GM19395 (cell line): ENCODE measurements around the gene ATP2B3.

ENCODE experiments used
- ATAC-seq: cut with Tn5 transposase; IDR thresholded peaks from one replicate; pipeline ENCODE4 v1.9.1; 2021; ENCODE audit warnings: mild to moderate bottlenecking, moderate library complexity; ENCODE audit not compliant: unreplicated experiment

Gene ATP2B3

DNA sequence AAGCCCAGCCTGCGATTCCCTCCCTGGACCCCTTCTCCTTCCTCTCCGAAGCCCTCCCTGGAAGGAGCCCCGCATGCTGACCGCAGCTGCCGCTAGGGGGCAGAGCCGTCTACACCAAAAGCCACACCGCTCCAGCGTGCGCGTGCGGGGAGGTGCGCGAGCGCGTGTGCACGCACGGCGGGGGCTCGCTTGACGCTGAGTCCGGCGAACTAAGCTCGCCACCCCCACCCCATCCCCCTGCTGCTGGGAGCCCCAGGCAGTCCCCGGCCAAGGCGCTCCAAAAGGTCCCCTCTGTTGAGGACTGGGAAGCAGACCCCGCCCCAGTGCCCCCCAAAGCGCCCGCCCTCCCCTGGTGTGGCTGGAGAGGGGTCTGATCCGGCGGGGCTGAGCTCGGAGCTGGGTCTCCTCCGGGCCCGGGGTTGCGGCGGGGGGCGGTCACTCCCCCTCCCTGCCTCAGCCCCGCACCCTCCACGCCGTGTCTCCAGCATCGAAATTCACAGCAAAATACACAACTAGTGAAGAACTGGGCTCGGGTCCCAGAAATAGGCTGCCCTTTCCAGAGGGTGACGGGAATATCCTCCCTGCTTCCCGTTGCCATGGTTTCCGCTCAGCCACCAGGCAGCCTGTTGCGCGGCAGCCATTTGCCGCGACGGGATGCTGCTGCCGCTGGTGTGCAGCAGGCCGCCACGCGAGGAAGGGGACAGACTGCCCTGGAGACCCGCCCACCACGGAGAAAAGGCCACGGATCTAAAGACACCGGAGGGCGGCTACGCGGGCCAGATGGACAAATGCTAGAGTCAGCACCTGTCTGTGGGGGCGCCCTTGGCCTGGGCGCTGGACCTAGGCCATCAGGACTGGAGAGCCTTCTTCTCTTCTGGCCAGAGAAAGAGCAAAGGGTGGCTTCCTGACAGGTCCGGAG is 92.7 kb downstream of the ATP2B3 start:
- ATAC-seq, result no peak

- no peak for ATAC-seq
Measured at GRCh38 chrX:153610836-153611213, 93.4 kb downstream of the ATP2B3 start.

DNA sequence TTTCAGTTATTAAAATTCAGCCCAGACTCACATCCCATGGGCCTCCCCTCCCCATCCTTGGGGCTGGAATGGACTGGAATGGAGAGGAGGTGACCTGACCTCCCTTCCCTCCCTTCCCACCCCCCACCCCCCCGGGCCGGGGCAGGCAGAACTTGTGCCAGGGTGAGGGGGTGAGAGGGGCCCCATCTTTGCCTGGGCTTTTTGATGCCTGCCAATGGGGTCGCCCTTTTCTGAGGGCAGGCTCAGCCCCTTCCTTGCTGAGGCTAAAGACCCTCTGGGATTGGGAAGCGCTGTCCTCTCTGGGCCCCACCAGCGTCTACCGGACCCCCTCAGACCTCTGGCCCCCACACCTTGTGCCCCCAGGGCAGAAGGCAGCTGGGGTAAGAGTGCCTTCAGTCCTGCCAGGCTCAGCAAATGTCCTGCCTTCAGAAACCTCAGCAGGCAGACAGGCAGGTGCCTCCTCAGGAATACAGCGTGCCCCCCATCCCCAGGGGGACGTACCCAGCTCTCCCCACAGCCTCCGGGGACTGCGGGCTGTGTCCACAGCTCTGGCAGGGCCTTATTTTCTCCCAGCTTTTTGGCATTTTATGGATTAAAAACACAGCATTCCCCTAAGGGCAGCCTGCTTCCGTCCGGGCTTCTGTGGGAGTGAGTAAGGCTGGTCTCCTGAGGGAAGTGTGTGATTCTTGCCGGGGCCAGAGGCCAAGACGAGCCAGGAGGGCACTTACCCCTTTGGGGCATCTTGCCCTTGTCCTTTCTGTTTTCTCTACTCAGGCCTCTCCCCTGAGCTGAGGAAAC is 94.1 kb downstream of the ATP2B3 start:
- no peak for ATAC-seq

DNA sequence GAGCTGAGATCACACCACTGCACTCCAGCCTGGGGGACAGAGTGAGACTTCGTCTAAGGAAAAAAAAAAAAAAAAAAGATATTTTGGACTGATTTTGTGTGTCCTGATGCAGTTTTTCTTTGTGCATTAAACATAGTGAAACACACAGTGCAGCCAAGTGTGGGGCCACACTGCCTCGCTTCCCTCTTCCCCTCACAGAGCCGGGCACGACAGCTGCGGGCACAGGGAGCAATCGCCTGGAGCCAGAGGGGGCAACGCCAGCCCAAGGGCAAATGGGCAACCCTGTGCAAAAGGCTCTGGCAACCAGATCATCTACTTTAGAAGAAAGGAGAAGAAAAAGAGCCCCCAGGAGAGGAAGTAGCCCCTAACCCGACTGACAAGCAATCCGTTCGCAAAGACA is 95.0 kb downstream of the ATP2B3 start:
- ATAC-seq, result no peak

GRCh38 chrX:153614818-153615217 is 97.4 kb downstream of the ATP2B3 start:
- ATAC-seq, result no peak

GRCh38 chrX:153620576-153620975 is 103.1 kb downstream of the ATP2B3 start:
- ATAC-seq, result no peak

- no peak for ATAC-seq
Measured at GRCh38 chrX:153621949-153622598, 104.6 kb downstream of the ATP2B3 start.

DNA sequence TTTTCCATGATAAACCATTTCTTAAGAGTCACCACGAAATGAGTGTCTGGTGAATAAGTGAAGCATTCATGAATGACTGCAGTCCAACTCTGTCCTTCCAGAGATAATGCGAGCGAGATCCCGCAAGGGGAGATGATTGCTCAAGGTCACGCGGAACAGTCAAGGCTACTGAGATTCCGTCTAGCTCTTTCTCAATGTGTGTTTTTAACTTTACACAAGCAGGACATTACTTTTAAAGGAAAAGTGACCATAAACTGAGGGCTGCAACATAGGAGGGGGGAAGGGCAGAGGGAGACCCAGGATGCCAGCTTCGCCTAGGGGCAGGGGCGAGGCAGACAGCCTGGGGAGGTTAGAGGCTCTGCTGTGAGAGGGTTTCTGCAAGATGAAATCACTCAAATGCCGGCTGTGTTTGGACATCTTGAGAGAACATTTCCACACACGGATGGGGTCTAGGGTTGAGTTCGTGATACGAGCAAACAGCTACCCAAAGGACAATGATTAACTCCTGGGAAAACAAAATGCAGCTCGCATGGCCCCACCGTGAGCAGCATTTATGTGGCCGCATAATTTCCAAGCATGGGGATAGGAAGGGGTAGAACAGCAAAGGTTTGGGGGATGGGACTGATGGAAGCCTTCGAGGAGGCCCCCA is 105.3 kb downstream of the ATP2B3 start:
- ATAC-seq, result no peak

GRCh38 chrX:153623310-153624029 is 106.0 kb downstream of the ATP2B3 start:
- ATAC-seq, result no peak

- no peak for ATAC-seq
Measured at GRCh38 chrX:153624196-153625091, 107.0 kb downstream of the ATP2B3 start.

- ATAC-seq, result no peak
Measured at GRCh38 chrX:153625271-153626024, 108.0 kb downstream of the ATP2B3 start.

DNA sequence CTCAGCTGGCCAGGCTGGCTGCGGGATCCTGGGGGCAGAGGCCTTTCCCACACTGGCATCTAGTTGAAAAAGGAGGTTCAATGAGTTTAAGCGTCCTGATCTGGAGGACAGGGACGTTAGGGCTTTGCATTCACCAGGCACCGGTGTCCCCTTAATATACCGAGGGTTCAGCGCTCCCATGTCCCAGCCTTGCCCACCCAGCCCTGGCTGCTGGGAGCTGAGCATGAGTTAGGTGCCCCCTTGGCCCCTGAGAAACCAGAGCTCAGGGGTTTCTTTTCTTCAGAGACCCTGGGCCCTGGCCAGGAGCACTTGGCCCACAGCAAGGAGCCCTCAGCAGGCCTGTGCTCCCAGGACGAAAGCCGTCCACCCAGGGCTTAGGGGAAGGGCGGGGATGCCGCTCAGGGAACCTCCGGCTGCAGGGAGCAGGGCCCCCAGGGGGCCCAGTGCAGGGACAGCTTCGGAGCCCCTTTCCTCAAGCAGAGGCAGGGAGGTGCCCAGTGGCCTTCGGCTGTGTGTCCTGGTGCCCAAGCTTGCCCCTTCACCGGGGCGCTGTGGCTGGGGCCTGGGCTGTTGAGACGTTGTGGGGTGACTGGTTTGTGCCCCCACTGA is 108.7 kb downstream of the ATP2B3 start:
- ATAC-seq, result no peak

GRCh38 chrX:153626863-153627674 is 109.6 kb downstream of the ATP2B3 start:
- no peak for ATAC-seq

DNA sequence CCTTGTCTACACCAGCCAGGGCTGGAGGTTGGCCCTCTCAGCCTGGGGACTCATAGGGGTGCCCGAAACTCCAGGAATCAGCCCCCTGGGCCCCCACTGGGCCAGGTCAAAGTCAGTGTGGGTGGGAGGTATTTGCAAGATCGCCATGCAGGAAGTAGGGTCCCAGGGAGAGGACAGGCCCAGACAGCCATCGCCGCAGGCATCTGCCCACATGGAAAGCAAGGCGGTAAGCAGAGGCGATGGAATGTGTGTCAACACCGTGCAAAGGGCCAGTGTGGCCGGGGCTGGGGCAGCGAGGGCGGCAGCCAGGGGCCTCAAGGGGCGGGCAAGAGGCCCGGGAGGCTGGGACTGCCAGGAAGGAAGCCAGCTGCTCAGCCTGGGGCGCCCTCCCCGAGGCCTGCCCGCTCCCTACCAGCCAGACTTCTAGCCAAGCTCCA is 110.3 kb downstream of the ATP2B3 start:
- ATAC-seq, result no peak

GRCh38 chrX:153628129-153628528 is 110.7 kb downstream of the ATP2B3 start:
- ATAC-seq, result no peak

DNA sequence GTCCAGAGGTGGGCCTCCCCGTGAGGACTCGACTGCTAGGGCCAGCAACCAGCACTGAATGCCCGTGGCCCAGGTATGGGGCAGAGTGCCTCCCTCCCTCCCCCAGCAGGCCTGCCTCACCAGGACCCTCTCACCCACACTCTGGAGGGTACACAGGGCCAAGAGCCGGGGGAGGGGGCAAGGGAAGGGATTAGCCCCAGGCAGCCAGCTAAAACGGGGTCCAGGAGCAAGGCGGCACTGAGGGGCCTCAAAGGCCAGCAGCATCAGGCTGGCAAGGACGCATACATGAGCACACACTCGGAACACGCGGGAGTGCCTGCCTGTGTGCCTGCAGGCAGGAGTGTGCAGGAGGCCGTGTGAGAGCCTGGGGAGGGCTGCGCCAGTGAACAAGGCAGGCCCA is 111.2 kb downstream of the ATP2B3 start:
- ATAC-seq, result no peak

DNA sequence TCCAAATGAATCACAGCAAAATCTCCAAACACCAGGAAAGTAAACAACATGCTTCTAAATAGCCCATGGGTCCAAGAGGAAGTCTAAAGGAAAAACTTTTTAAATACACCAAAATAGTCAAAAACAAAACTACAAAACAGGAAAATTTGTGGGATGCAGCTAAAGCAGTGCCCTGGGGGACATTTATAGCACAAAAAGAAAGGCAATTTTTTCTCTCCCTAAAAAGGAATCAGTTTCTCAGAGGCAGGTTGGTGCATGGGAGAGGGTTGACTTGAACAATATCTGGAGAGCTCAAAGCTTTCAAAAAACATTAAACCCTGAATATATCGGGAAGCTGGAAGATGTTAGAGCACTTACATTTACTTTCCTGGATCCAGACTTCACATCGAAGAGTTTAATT is 113.9 kb downstream of the ATP2B3 start:
- ATAC-seq, result no peak
